ENCODE results near the gene OR51S1. TPM values are rescaled to one million over a fixed set of nuclear protein-coding genes. Genes with fewer than 3 reads are reported as not detected.

OR51S1 gene
- total RNA-seq, 2 donors from 2014 or later: not detected

DNA sequence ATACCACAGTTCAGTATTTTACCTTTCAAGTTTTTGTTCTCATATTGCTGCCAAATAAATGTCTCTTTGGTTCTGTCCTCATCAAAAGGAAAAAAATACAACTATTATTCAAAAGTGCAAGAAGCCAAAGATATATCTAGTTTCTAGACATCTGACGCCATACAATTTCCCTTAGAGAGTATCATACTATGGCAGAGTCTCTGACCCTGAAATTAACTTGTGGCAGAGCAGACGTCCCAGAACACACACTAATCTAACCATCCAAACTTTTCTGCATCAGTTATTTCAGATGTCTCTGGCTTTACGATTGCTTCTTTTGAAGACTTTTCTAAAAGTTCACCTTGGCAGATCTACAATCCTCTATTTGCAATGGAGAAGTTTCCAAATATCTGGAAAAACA lies 35.4 kb upstream of the OR51S1 start:
- DNase-seq (ENCODE audit: low spot score): no peak
- 49% methylated on average over 3 of the region's 3 CpGs for WGBS
- TF ChIP-seq POLR2A (IDR thresholded peaks at IDR 0.05) (no peak), POLR2AphosphoS5 (IDR thresholded peaks at IDR 0.05) (no peak)
- TF ChIP-seq, protein P1, sequence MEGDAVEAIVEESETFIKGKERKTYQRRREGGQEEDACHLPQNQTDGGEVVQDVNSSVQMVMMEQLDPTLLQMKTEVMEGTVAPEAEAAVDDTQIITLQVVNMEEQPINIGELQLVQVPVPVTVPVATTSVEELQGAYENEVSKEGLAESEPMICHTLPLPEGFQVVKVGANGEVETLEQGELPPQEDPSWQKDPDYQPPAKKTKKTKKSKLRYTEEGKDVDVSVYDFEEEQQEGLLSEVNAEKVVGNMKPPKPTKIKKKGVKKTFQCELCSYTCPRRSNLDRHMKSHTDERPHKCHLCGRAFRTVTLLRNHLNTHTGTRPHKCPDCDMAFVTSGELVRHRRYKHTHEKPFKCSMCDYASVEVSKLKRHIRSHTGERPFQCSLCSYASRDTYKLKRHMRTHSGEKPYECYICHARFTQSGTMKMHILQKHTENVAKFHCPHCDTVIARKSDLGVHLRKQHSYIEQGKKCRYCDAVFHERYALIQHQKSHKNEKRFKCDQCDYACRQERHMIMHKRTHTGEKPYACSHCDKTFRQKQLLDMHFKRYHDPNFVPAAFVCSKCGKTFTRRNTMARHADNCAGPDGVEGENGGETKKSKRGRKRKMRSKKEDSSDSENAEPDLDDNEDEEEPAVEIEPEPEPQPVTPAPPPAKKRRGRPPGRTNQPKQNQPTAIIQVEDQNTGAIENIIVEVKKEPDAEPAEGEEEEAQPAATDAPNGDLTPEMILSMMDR (IDR thresholded peaks at IDR 0.05): no peak
- no peaks in the 10 kb centered on the region for H3K4me1 ChIP-seq (replicated peaks)
- no peak overlapping the region for H3K4me3 ChIP-seq
- no peaks in the 10 kb centered on the region for H3K27me3 ChIP-seq (replicated peaks; ENCODE audit: insufficient read depth)
- intact Hi-C loops (cut with DNase I): no loop called here
- no peaks in the 10 kb centered on the region for H3K36me3 ChIP-seq
- H3K27ac ChIP-seq: no peak overlapping the region
- no peaks in the 10 kb centered on the region for H3K9me3 ChIP-seq

DNA sequence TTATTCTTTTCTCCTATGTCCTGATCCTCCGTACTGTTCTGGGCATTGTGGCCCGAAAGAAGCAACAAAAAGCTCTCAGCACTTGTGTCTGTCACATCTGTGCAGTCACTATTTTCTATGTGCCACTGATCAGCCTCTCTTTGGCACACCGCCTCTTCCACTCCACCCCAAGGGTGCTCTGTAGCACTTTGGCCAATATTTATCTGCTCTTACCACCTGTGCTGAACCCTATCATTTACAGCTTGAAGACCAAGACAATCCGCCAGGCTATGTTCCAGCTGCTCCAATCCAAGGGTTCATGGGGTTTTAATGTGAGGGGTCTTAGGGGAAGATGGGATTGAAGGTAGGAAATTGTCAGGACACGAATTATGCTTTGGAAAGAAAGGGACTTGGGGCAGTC lies 33.5 kb upstream of the OR51S1 start:
- TF ChIP-seq, protein P1 (IDR thresholded peaks at IDR 0.05): no peak
- TF ChIP-seq POLR2A (IDR thresholded peaks at IDR 0.05): no peak
- TF ChIP-seq POLR2AphosphoS5 (IDR thresholded peaks at IDR 0.05): no peak
- Histone ChIP-seq H3K27ac (no peak overlapping the region), H3K4me1 (replicated peaks) (no peaks in the 10 kb centered on the region), H3K9me3 (no peaks in the 10 kb centered on the region), H3K4me3 (no peak overlapping the region), H3K36me3 (no peaks in the 10 kb centered on the region), H3K27me3 (replicated peaks; ENCODE audit: insufficient read depth) (no peaks in the 10 kb centered on the region)
- DNase-seq (ENCODE audit: low spot score): no peak
- intact Hi-C loops (cut with DNase I): no loop called here
- WGBS: 86% methylated on average over 5 of the region's 5 CpGs

DNA sequence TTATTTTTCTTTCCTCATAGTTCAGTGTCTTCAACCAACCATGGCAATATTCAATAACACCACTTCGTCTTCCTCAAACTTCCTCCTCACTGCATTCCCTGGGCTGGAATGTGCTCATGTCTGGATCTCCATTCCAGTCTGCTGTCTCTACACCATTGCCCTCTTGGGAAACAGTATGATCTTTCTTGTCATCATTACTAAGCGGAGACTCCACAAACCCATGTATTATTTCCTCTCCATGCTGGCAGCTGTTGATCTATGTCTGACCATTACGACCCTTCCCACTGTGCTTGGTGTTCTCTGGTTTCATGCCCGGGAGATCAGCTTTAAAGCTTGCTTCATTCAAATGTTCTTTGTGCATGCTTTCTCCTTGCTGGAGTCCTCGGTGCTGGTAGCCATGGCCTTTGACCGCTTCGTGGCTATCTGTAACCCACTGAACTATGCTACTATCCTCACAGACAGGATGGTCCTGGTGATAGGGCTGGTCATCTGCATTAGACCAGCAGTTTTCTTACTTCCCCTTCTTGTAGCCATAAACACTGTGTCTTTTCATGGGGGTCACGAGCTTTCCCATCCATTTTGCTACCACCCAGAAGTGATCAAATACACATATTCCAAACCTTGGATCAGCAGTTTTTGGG lies 33.0 kb upstream of the OR51S1 start, which contains the start of gene OR51T1:
Gene OR51T1 (plus strand): TSS at position 41 of the 641 bp plus-strand sequence. CDS start 0 bp downstream, at position 41.
- no peak within 1 kb of the TSS for H3K4me3 ChIP-seq
- H3K4me1 ChIP-seq (replicated peaks): no peaks in the 10 kb centered on the region
- 78% methylated on average over 8 of the region's 8 CpGs for WGBS
- no peaks in the 10 kb centered on the region for H3K36me3 ChIP-seq
- no peaks in the 10 kb centered on the region for H3K27me3 ChIP-seq (replicated peaks; ENCODE audit: insufficient read depth)
- TF ChIP-seq POLR2AphosphoS5 (IDR thresholded peaks at IDR 0.05) (no peak), POLR2A (IDR thresholded peaks at IDR 0.05) (no peak)
- TF ChIP-seq, protein P1 (IDR thresholded peaks at IDR 0.05): no peak
- intact Hi-C loops (cut with DNase I): no loop called here
- H3K9me3 ChIP-seq: no peaks in the 10 kb centered on the region
- no peak within 1 kb of the TSS for H3K27ac ChIP-seq
- DNase-seq (ENCODE audit: low spot score): no peak

DNA sequence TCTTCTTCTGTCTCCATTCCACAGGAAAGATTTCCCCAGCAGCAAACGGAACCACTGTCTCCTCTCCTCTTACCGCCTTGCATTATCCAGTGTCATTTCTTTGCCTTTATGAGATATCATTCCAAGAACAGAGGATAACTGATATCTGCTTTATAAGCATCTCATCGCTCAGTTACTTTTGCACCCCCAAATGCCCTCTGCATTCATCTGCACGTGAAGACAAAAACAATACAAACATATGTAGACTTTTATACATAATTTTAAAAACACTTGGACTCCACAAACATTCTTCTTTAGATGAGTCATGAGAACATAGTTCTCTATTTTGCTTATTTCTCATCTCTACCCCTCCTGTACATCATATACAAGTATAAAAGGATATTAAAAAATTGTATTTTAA lies 32.2 kb upstream of the OR51S1 start:
- intact Hi-C loops (cut with DNase I): no loop called here
- H3K9me3 ChIP-seq: no peaks in the 10 kb centered on the region
- 78% methylated on average over 4 of the region's 4 CpGs for WGBS
- no peak overlapping the region for H3K27ac ChIP-seq
- TF ChIP-seq POLR2AphosphoS5 (IDR thresholded peaks at IDR 0.05) (no peak), POLR2A (IDR thresholded peaks at IDR 0.05) (no peak)
- TF ChIP-seq, protein P1 (IDR thresholded peaks at IDR 0.05): no peak
- no peaks in the 10 kb centered on the region for H3K4me1 ChIP-seq (replicated peaks)
- no peaks in the 10 kb centered on the region for H3K36me3 ChIP-seq
- no peak overlapping the region for H3K4me3 ChIP-seq
- DNase-seq (ENCODE audit: low spot score): no peak
- no peaks in the 10 kb centered on the region for H3K27me3 ChIP-seq (replicated peaks; ENCODE audit: insufficient read depth)

DNA sequence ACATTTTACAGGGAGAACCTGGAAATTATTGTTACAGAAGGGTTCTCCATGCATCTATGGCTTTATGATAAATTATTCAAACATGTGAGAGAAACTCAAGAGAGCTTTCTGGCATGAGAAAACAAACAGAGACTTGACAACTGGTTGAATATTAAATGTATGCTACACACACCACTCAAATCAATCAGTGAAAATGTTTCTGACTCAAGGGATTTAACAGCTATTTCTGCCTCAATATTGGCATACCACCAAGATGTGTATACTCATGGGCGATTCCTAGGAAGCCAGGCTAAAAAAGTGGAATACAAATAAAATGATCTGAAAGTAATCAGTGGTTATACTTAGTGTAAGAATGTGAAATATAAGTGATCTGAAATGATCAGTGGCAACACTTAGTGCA lies 16.8 kb upstream of the OR51S1 start:
- Histone ChIP-seq H3K4me1 (replicated peaks) (no peaks in the 10 kb centered on the region), H3K27ac (no peak overlapping the region), H3K4me3 (no peak overlapping the region), H3K27me3 (replicated peaks; ENCODE audit: insufficient read depth) (no peaks in the 10 kb centered on the region), H3K9me3 (no peaks in the 10 kb centered on the region), H3K36me3 (no peaks in the 10 kb centered on the region)
- 38% methylated on average over 1 of the region's 1 CpG for WGBS
- intact Hi-C loops (cut with DNase I): no loop called here
- DNase-seq (ENCODE audit: low spot score): no peak
- TF ChIP-seq POLR2A (IDR thresholded peaks at IDR 0.05) (no peak), POLR2AphosphoS5 (IDR thresholded peaks at IDR 0.05) (no peak)
- TF ChIP-seq, protein P1 (IDR thresholded peaks at IDR 0.05): no peak
